Right lobe of liver (tissue), 6 donors: ENCODE results near the gene MARCHF10. TPM values are rescaled to one million over a fixed set of nuclear protein-coding genes. Genes with fewer than 3 reads are reported as not detected.

Source experiments
- ATAC-seq, 4 donors: fragments of 200-7000 bp; cut with Tn5 transposase; one replicate each; pipeline ENCODE4 v1.9.1; 2020; ENCODE audit warnings: mild to moderate bottlenecking in 4 of 4, moderate library complexity in 4 of 4
- DNase-seq, 3 donors: peaks; one replicate each; pipeline ENCODE4 v3.0.0-alpha.2; 2020
- H3K27ac ChIP-seq, 3 donors: fragments of 200-600 bp; one replicate each; pipeline ENCODE4 v1.8.0; 2022
- H3K27me3 ChIP-seq, 2 donors: fragments of 200-600 bp; one replicate each; pipeline ENCODE4 v1.8.0; 2022
- H3K36me3 ChIP-seq, 4 donors: fragments of 200-600 bp; sonication (generic) in 1 of 4; one replicate each; pipeline versions ENCODE4 v1.5.1 to v1.8.0; 2017 to 2022; ENCODE audit warnings: control low read depth in 1 of 4
- H3K4me1 ChIP-seq, 4 donors: fragments of 200-600 bp; sonication (generic) in 1 of 4; one replicate each; pipeline versions ENCODE4 v1.5.1 to v1.8.0; 2017 to 2022; ENCODE audit warnings: control low read depth in 1 of 4
- H3K4me3 ChIP-seq, 3 donors: fragments of 200-600 bp; one replicate each; pipeline ENCODE4 v1.8.0; 2022
- H3K9me3 ChIP-seq, 4 donors: fragments of 200-600 bp; sonication (generic) in 1 of 4; one replicate each; pipeline versions ENCODE4 v1.5.1 to v1.8.0; 2017 to 2022; ENCODE audit warnings: control low read depth in 1 of 4
- POLR2A ChIP-seq: fragments of 450-650 bp; IDR thresholded peaks from one replicate; pipeline ENCODE4 v1.6.1; 2017; ENCODE audit warnings: antibody characterized with exemption, mild to moderate bottlenecking
- WGBS: methylation state at CpG from one replicate; pipeline ENCODE4 v1.1.6; 2018; ENCODE audit warnings: low coverage, low lambda C conversion rate; ENCODE audit not compliant: insufficient coverage; ENCODE audit errors: missing lambda C conversion rate; 5-methylcytosine and 5-hydroxymethylcytosine counted together
- intact Hi-C, 2 donors: fragments of 100-400 bp; cut with DNase I; formaldehyde crosslinking; loops; one replicate each; pipeline versions ENCODE4 v1.11.2 to v1.14.1; 2022
- total RNA-seq, 6 experiments: library from RNA; depleted of rRNA in 2 of 6; stranded (reverse); fragments of >200 nt in 2 of 6; fragmentation: NEBNext Ultra II Directional in 3 of 6; extraction: Animal tissue kit (Norgen Biotek cat#: 25700) in 3 of 6; gene quantifications; one replicate each; pipeline versions ENCODE4 v1.1.0 to v1.2.4, GENCODE V29; 2016 to 2023
- TF ChIP-seq, protein P1 (sequence below), 4 donors: fragments of 200-600 bp in 3 of 4; fragments of 450-650 bp in 1 of 4; IDR thresholded peaks; one replicate each; pipeline versions ENCODE4 v1.5.1 to v1.8.0; 2016 to 2022; ENCODE audit warnings: antibody characterized with exemption in 4 of 4, mild to moderate bottlenecking in 2 of 4
- donor health status: DM: no; HTN: yes; CAD: no.
- donor health status: DM: no; HTN: no; CAD: no.
- donor health status: DM: no; HTN: no; CAD: no.
- donor health status: DM: no; HTN: yes; CAD: no.
- donor health status: DM: no; HTN: yes; CAD: no.

The MARCHF10 gene
- total RNA-seq, 6 experiments from 2014 or later = not detected

DNA sequence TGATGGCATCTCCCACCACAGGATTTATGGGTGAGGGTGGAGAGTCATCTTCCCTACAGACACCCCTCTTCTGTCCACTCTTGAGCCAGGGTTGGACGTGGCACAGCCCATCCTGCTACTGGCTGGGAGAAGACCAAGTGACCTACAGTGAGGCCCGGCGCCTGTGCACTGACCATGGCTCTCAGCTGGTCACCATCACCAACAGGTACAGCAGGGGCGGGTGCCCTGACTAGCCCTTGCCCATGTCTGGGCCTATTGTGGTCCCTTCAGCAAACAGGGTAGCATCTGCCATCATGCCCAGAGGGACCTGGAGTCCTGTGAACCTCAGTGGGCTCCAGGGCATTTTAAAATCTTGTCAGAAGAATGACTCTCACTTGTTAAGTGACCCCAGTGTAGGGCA lies 132.4 kb downstream of the MARCHF10 start:
- WGBS = no CpG with 5 or more reads among the region's 4 CpGs
- intact Hi-C loops = no loop called here
- no peaks in the 10 kb centered on the region for H3K4me1 ChIP-seq
- no peaks in the 10 kb centered on the region for H3K36me3 ChIP-seq
- no peak for TF ChIP-seq POLR2A
- H3K9me3 ChIP-seq = no peaks in the 10 kb centered on the region
- H3K27ac ChIP-seq = no peak overlapping the region
- ATAC-seq (no peak), DNase-seq (peak in 1 of 3 donors; percentile 36)
- no peak overlapping the region for H3K4me3 ChIP-seq
- no peaks in the 10 kb centered on the region for H3K27me3 ChIP-seq

DNA sequence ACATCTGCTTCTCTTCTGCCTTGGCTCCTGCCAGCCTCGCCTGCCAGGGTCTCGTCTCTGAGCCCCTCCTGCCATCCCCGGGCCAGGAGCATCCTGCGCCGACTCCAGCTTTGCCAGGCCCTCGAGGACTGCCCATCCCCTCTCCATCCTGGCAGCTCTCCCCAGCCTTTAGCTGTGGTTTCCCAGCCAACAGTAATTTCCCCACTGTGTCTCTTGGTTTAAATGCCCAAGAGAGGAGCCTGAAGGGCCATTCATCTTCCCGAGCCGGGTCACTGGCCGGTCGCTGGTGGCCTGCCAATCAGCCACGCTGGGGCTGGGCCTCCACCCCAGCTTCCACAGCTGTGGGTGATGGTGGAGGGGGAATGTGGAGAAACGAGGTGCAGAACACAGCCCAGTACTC lies 132.9 kb downstream of the MARCHF10 start:
- intact Hi-C loops = no loop called here
- H3K9me3 ChIP-seq = no peaks in the 10 kb centered on the region
- H3K27ac ChIP-seq = no peak overlapping the region
- H3K4me1 ChIP-seq = no peaks in the 10 kb centered on the region
- DNase-seq = peak in 1 of 3 donors; percentile 35
- H3K27me3 ChIP-seq = no peaks in the 10 kb centered on the region
- no peak overlapping the region for H3K4me3 ChIP-seq
- ATAC-seq = no peak
- TF ChIP-seq, protein P1, sequence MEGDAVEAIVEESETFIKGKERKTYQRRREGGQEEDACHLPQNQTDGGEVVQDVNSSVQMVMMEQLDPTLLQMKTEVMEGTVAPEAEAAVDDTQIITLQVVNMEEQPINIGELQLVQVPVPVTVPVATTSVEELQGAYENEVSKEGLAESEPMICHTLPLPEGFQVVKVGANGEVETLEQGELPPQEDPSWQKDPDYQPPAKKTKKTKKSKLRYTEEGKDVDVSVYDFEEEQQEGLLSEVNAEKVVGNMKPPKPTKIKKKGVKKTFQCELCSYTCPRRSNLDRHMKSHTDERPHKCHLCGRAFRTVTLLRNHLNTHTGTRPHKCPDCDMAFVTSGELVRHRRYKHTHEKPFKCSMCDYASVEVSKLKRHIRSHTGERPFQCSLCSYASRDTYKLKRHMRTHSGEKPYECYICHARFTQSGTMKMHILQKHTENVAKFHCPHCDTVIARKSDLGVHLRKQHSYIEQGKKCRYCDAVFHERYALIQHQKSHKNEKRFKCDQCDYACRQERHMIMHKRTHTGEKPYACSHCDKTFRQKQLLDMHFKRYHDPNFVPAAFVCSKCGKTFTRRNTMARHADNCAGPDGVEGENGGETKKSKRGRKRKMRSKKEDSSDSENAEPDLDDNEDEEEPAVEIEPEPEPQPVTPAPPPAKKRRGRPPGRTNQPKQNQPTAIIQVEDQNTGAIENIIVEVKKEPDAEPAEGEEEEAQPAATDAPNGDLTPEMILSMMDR (IDR thresholded peaks at IDR 0.05) = no peak
- TF ChIP-seq POLR2A = no peak
- H3K36me3 ChIP-seq = no peaks in the 10 kb centered on the region
- 40% methylated on average over 1 of the region's 12 CpGs for WGBS

DNA sequence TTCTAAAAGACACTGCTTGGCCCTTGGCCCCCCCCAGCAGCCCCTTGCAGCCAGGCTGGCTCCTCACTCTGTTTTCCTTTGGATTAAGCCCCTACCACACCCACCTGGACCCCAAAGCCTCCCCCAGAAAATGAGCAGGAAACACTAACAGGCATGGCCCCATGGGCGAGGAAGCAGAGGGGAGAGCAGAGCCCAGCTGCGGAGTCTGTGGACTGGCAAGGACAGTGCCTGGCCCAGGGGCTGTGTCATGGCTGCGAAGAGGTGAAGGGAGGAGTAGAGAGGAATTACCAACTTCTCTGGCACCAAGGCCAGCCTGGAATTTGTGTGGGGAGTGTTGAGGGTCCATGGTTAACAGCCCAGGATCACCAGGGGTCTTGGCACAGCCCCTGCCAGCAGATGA lies 133.3 kb downstream of the MARCHF10 start:
- Histone ChIP-seq H3K4me1 (no peaks in the 10 kb centered on the region), H3K36me3 (no peaks in the 10 kb centered on the region), H3K27ac (no peak overlapping the region), H3K4me3 (no peak overlapping the region), H3K9me3 (no peaks in the 10 kb centered on the region), H3K27me3 (no peaks in the 10 kb centered on the region)
- no CpG with 5 or more reads among the region's 3 CpGs for WGBS
- TF ChIP-seq, protein P1 (IDR thresholded peaks at IDR 0.05) = no peak
- TF ChIP-seq POLR2A = no peak
- DNase-seq = peak in 1 of 3 donors; percentile 45
- ATAC-seq = no peak
- intact Hi-C loops = no loop called here

DNA sequence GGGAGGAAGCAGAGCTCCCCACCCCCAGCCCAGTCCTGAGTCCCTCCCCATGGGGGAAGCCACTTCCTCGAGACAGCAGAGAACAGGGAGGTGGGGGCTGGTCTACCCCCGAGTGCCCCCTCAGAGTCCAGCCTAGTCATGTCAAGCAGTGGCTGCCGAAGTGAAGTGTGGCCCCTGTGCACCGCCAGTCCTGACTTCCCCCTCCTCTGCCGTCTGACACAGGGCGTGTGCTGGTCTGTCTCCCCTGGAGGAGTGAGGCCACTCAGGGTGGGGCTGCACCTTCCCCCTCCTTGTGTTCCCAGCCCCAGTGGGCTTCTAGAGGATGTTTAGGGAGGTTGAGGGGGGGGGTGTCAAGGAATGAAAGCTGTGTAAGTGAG lies 133.8 kb downstream of the MARCHF10 start:
- no peak overlapping the region for H3K4me3 ChIP-seq
- ATAC-seq = no peak
- no peaks in the 10 kb centered on the region for H3K27me3 ChIP-seq
- TF ChIP-seq, protein P1 (IDR thresholded peaks at IDR 0.05) = no peak
- TF ChIP-seq POLR2A = no peak
- H3K36me3 ChIP-seq = no peaks in the 10 kb centered on the region
- no CpG with 5 or more reads among the region's 6 CpGs for WGBS
- DNase-seq = peak in 1 of 3 donors; percentile 27
- intact Hi-C loops = no loop called here
- no peak overlapping the region for H3K27ac ChIP-seq
- H3K9me3 ChIP-seq = no peaks in the 10 kb centered on the region
- no peaks in the 10 kb centered on the region for H3K4me1 ChIP-seq

DNA sequence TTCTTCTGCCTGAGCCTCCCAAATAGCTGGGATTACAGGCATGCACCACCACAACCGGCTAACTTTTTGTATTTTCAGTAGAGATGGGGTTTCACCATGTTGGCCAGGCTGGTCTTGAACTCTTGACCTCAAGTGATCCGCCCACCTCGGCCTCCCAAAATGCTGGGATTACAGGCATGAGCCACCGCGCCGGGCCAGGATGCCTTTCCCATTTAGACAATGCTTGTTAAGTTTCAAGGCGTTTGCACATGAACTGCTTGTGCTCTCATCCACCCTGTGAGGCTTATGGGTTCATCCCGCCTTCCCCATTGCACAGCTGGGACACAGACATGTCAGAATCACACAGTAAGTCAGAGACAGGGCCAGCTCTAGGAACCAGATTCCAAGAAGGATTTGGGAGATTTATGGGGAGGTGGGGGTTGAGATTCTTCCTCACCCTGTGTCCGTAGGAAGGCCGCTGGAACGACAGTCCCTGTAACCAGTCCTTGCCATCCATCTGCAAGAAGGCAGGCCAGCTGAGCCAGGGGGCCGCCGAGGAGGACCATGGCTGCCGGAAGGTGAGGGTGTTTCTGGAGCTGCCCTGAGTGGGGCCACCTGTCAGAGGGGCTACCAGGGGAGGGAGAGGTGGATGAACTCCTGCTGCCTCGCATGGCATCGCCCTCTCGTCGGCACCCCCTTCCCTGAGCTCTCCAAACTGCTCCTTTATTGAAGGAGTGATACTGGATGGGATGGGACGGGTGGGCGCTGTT lies 134.3 kb downstream of the MARCHF10 start:
- intact Hi-C loops = no loop called here
- Histone ChIP-seq H3K4me1 (no peaks in the 10 kb centered on the region), H3K36me3 (no peaks in the 10 kb centered on the region), H3K4me3 (no peak overlapping the region), H3K27ac (no peak overlapping the region), H3K9me3 (no peaks in the 10 kb centered on the region), H3K27me3 (no peaks in the 10 kb centered on the region)
- ATAC-seq (no peak), DNase-seq (peak in 1 of 3 donors; percentile 2)
- TF ChIP-seq POLR2A = no peak
- TF ChIP-seq, protein P1 (IDR thresholded peaks at IDR 0.05) = no peak
- 89% methylated on average over 6 of the region's 20 CpGs for WGBS
